Stimulated activated memory B cell treated with anti-CD40 and anti-IgM and Interleukin-4, amounts not matched to agents 10 μg/mL and 1 μg/mL and 100 μg/mL, for 72 hours (primary cell): ENCODE results near the gene KCNT2.
"Not testable (repeated sequence)": the region's sequence is repeated elsewhere in the genome, so short reads cannot be mapped to it uniquely, and the experiment has no call there.

ENCODE experiments used
- ATAC-seq: fragments of 150-1000 bp; cut with Tn5 transposase; 2 replicates; pipeline ENCODE4 v1.10.0; 2021
- H3K27ac Mint-ChIP-seq: one replicate; pipeline ENCODE4 v1.8.0; 2022; ENCODE audit warnings: mild to moderate bottlenecking, mixed read lengths
- H3K27me3 Mint-ChIP-seq: one replicate; pipeline ENCODE4 v1.8.0; 2022; ENCODE audit warnings: mixed read lengths
- H3K36me3 Mint-ChIP-seq: one replicate; pipeline ENCODE4 v1.8.0; 2022; ENCODE audit warnings: mixed read lengths
- H3K4me1 Mint-ChIP-seq: one replicate; pipeline ENCODE4 v1.8.0; 2022; ENCODE audit warnings: mixed read lengths
- H3K4me3 Mint-ChIP-seq: one replicate; pipeline ENCODE4 v1.8.0; 2022; ENCODE audit warnings: mild to moderate bottlenecking, moderate library complexity, mixed read lengths
- H3K9me3 Mint-ChIP-seq: one replicate; pipeline ENCODE4 v1.8.0; 2022; ENCODE audit warnings: mixed read lengths

KCNT2 gene

DNA sequence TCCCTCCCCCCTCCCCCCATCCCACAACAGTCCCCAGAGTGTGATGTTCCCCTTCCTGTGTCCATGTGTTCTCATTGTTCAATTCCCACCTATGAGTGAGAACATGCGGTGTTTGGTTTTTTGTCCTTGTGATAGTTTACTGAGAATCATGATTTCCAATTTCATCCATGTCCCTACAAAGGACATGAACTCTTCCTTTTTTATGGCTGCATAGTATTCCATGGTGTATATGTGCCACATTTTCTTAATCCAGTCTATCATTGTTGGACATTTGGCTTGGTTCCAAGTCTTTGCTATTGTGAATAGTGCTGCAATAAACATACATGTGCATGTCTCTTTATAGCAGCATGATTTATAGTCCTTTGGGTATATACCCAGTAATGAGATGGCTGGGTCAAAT is 104.0 kb downstream of the KCNT2 start:
- H3K4me3 Mint-ChIP-seq, H3K27ac Mint-ChIP-seq, H3K4me1 Mint-ChIP-seq, H3K36me3 Mint-ChIP-seq, H3K27me3 Mint-ChIP-seq, ATAC-seq, H3K9me3 Mint-ChIP-seq: not testable (repeated sequence)

DNA sequence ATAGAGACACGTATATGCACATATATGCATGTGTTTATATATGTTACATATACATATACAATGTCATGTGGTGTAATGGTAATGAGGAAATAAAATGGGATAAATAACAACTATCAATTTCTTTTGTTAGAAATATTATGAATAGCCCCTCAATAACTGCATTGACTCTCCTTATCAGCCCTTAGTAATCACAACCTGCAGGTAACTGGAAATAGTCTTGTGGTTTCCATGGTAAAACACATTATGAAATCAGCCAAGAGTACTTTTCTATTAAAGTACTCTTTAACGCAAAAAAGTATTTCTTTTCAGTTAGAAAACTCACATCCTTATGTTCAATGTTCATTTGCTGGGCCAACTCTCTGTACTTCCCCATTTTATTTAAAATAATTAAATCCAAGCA is 105.8 kb downstream of the KCNT2 start:
- Mint-ChIP-seq H3K36me3 (no peaks in the 10 kb centered on the region), H3K27ac (no peak overlapping the region), H3K27me3 (no peaks in the 10 kb centered on the region), H3K4me3 (no peak overlapping the region), H3K9me3 (peaks cover 5% of the 10 kb centered on the region), H3K4me1 (no peaks in the 10 kb centered on the region)
- ATAC-seq = no peak

DNA sequence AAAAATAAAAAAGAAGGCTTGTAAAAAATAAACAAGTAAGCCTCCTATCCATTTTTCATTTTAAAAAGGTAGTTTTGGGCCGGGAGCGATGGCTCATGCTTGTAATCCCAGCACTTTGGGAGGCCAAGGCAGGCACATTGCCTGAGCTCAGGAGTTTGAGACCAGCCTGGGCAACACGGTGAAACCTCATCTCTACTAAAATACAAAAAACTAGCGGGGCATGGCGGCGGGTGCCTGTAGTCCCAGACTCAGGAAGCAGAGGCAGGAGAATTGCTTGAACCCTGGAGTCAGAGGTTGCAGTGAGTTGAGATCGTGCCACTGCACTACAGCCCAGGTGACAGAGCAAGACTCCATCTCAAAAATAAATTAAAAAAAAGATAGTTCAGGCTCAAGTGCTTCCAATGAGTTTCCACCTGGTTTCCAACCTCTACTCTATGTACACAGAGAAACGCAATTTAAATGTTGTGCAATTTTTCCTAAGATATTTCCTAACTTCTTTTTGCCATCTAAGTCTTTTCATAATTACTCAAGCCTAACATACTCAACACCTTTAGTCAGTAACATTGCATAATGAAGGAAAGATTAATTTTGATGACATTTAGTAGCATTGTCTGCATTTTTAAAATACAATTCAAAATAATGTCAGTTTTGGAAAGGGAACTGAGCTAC is 106.3 kb downstream of the KCNT2 start:
- no peak for ATAC-seq
- H3K4me3 Mint-ChIP-seq = no peak overlapping the region
- H3K27ac Mint-ChIP-seq = no peak overlapping the region
- no peaks in the 10 kb centered on the region for H3K27me3 Mint-ChIP-seq
- H3K4me1 Mint-ChIP-seq = no peaks in the 10 kb centered on the region
- H3K9me3 Mint-ChIP-seq = peaks cover 5% of the 10 kb centered on the region
- no peaks in the 10 kb centered on the region for H3K36me3 Mint-ChIP-seq

- Mint-ChIP-seq H3K27me3 (no peaks in the 10 kb centered on the region), H3K4me1 (no peaks in the 10 kb centered on the region), H3K4me3 (no peak overlapping the region), H3K27ac (no peak overlapping the region), H3K36me3 (no peaks in the 10 kb centered on the region), H3K9me3 (peaks cover 6% of the 10 kb centered on the region)
- ATAC-seq = no peak
These were observed 110.4 kb downstream of the KCNT2 start for GRCh38 chr1:196497817-196498216.

GRCh38 chr1:196494766-196495165 is 113.5 kb downstream of the KCNT2 start:
- Mint-ChIP-seq H3K27me3 (no peaks in the 10 kb centered on the region), H3K9me3 (peaks cover 3% of the 10 kb centered on the region), H3K27ac (no peak overlapping the region), H3K36me3 (no peaks in the 10 kb centered on the region), H3K4me3 (no peak overlapping the region), H3K4me1 (no peaks in the 10 kb centered on the region)
- no peak for ATAC-seq

- Mint-ChIP-seq H3K27me3 (no peaks in the 10 kb centered on the region), H3K4me3 (no peak overlapping the region), H3K9me3 (peaks cover 3% of the 10 kb centered on the region), H3K4me1 (no peaks in the 10 kb centered on the region), H3K27ac (no peak overlapping the region), H3K36me3 (no peaks in the 10 kb centered on the region)
- no peak for ATAC-seq
These were observed 114.4 kb downstream of the KCNT2 start for GRCh38 chr1:196493881-196494280.

GRCh38 chr1:196488579-196488978 is 119.7 kb downstream of the KCNT2 start:
- no peak overlapping the region for H3K27ac Mint-ChIP-seq

DNA sequence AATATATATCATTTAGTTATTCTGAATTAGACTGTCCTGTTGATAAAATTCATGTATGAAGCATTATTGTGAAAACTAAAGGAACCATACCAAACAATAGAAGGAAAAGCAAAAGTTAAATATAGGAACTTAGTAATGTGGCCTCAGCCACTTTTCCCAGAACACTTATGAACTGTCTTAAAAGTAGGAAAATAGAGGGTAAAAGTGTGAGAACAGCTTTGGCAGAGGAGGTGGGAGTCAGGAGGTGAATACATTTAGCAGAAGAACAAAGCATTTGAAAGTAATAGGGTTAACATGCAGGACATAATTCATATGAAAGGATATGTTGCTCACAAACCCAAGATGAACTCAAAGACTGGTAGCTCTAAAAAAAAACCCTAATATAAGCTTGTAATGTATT is 121.9 kb downstream of the KCNT2 start:
- ATAC-seq = no peak
- Mint-ChIP-seq H3K4me1 (no peaks in the 10 kb centered on the region), H3K27me3 (no peaks in the 10 kb centered on the region), H3K27ac (no peak overlapping the region), H3K4me3 (no peak overlapping the region), H3K36me3 (no peaks in the 10 kb centered on the region), H3K9me3 (peaks cover 7% of the 10 kb centered on the region)

More at GRCh38 chr1:196488579-196488978, 119.7 kb downstream of the KCNT2 start:
- H3K36me3 Mint-ChIP-seq = no peaks in the 10 kb centered on the region
- no peaks in the 10 kb centered on the region for H3K4me1 Mint-ChIP-seq
- no peak overlapping the region for H3K4me3 Mint-ChIP-seq
- ATAC-seq = no peak
- peaks cover 2% of the 10 kb centered on the region for H3K9me3 Mint-ChIP-seq
- no peaks in the 10 kb centered on the region for H3K27me3 Mint-ChIP-seq

DNA sequence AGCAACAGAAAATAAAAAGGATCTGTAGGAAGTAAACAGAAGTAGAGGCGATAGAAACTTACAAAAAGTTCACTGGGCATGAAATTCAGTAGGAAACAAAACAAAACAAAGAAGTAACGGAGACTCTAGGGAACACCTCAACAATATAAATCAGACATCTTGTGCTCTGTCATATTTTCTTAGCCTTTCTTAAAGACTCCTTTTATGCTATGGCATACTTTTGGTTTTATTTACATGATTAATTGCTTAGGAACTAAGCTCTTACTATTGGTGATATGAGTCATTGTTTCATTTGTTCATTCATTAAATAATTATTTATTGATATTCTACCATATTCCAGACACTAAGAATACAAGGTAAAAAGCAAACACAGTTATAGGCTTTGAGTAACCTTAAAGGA is 126.6 kb downstream of the KCNT2 start:
- peaks cover 7% of the 10 kb centered on the region for H3K9me3 Mint-ChIP-seq
- no peaks in the 10 kb centered on the region for H3K27me3 Mint-ChIP-seq
- H3K36me3 Mint-ChIP-seq = no peaks in the 10 kb centered on the region
- no peak overlapping the region for H3K4me3 Mint-ChIP-seq
- no peak for ATAC-seq
- H3K27ac Mint-ChIP-seq = no peak overlapping the region
- no peaks in the 10 kb centered on the region for H3K4me1 Mint-ChIP-seq

DNA sequence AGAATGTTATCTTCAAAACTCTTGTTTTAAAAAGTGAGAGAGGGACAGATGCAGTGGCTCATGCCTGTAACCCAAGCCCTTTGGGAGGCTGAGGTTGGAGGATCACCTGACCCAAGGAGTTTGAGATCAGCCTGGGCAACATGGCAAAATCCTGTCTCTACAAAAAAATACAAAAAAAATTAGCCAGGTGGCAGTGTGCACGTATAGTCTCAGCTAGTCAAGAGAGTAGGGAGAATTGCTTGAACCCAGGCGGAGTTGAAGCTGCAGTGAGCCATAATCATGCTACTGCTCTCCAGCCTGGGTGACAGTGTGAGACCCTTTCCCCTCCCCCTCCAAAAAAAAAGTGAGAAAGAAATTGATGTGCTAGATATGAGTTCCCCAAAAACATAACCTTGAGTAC is 131.0 kb downstream of the KCNT2 start:
- Mint-ChIP-seq H3K9me3 (peaks cover 3% of the 10 kb centered on the region), H3K4me3 (no peak overlapping the region), H3K27ac (no peak overlapping the region)

DNA sequence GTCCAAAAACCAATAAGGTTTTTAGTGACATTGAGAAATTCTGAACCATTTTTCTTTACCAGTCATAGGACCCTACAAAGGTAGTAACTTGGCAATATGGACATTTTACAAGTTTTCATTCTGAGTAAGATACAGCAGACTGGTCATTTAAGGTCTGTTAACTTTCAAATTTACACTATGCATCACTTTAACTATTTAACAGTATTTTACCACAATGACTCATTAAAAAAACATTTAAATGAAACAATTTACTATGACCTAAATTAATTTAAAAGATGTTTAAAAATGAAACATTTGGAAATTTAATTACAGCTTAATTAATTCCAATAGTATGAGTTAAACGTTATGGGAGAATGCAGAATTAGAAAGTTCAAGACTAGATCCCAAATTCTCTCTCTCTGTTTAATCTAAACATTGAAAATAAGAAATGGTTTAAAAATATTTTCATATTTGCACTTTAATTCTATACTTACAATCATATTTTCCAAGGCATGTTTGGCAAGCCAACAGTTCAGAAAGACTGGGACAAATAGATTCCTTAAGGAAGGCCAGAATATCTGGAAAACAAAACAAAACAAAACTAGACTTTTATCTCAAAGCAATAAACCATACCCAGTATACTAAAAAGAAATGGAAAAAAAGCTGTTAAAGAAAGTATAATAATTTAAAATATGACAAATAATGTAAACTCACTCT is 140.9 kb downstream of the KCNT2 start:
- H3K9me3 Mint-ChIP-seq = no peaks in the 10 kb centered on the region
- H3K27ac Mint-ChIP-seq = no peak overlapping the region

More for the DNA sequence above, 131.0 kb downstream of the KCNT2 start:
- no peaks in the 10 kb centered on the region for H3K4me1 Mint-ChIP-seq
- H3K27me3 Mint-ChIP-seq = no peaks in the 10 kb centered on the region
- no peaks in the 10 kb centered on the region for H3K36me3 Mint-ChIP-seq
- no peak for ATAC-seq

DNA sequence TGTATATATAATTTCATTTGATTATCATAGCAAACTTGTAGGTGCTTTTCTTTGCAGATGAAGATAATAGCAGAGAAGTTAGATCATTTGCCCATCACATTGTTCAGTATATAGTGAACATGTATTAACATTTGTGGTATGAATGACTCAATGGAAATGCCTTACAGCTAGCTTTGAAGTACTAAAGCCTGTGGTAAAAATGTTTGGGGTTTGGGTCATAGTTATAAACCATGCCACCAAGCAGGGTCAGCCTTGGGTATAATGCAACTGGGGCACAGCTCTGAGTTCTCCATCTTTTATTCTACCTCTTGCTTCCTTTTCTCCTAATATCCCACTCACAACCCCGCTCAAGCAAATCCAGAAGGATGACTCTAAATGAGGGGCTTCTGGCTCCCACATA is 141.6 kb downstream of the KCNT2 start:
- ATAC-seq = no peak
- Mint-ChIP-seq H3K9me3 (no peaks in the 10 kb centered on the region), H3K27me3 (no peaks in the 10 kb centered on the region), H3K4me3 (no peak overlapping the region), H3K36me3 (no peaks in the 10 kb centered on the region), H3K27ac (no peak overlapping the region), H3K4me1 (no peaks in the 10 kb centered on the region)

More for the DNA sequence above, 140.9 kb downstream of the KCNT2 start:
- H3K27me3 Mint-ChIP-seq = no peaks in the 10 kb centered on the region
- no peak for ATAC-seq
- H3K4me1 Mint-ChIP-seq = no peaks in the 10 kb centered on the region
- no peaks in the 10 kb centered on the region for H3K36me3 Mint-ChIP-seq
- H3K4me3 Mint-ChIP-seq = no peak overlapping the region

GRCh38 chr1:196466166-196466565 is 142.1 kb downstream of the KCNT2 start:
- ATAC-seq = no peak
- no peaks in the 10 kb centered on the region for H3K36me3 Mint-ChIP-seq
- no peaks in the 10 kb centered on the region for H3K27me3 Mint-ChIP-seq
- no peaks in the 10 kb centered on the region for H3K4me1 Mint-ChIP-seq
- H3K9me3 Mint-ChIP-seq = no peaks in the 10 kb centered on the region
- no peak overlapping the region for H3K4me3 Mint-ChIP-seq
- no peak overlapping the region for H3K27ac Mint-ChIP-seq

GRCh38 chr1:196464480-196464941 is 143.7 kb downstream of the KCNT2 start:
- no peak overlapping the region for H3K4me3 Mint-ChIP-seq
- ATAC-seq = no peak
- H3K9me3 Mint-ChIP-seq = no peaks in the 10 kb centered on the region
- no peaks in the 10 kb centered on the region for H3K4me1 Mint-ChIP-seq
- no peak overlapping the region for H3K27ac Mint-ChIP-seq
- no peaks in the 10 kb centered on the region for H3K36me3 Mint-ChIP-seq
- no peaks in the 10 kb centered on the region for H3K27me3 Mint-ChIP-seq

DNA sequence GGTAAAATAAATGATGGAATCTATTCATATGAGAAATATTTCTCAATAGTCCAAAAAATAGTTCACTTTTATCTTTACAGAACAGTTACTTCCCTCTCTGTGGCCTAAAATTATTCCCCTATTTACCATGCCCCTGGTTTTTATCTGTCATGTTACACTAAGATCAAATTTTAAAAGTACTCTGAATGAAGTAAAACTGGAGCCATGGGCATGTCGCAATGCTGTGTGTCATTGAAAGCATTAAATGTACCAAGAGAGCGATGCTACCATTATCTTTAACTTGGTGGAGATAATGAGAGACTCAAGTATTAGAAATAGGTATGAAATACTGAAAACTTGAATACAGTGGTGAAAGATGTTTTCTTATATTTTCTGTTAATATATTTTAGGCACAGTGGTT is 146.2 kb downstream of the KCNT2 start:
- Mint-ChIP-seq H3K4me1 (no peaks in the 10 kb centered on the region), H3K27me3 (no peaks in the 10 kb centered on the region), H3K27ac (no peak overlapping the region), H3K4me3 (no peak overlapping the region), H3K9me3 (no peaks in the 10 kb centered on the region), H3K36me3 (no peaks in the 10 kb centered on the region)
- no peak for ATAC-seq

GRCh38 chr1:196461521-196461920 is 146.7 kb downstream of the KCNT2 start:
- Mint-ChIP-seq H3K4me3 (no peak overlapping the region), H3K4me1 (no peaks in the 10 kb centered on the region), H3K36me3 (no peaks in the 10 kb centered on the region), H3K27ac (no peak overlapping the region), H3K9me3 (no peaks in the 10 kb centered on the region), H3K27me3 (no peaks in the 10 kb centered on the region)
- no peak for ATAC-seq
